Neuronal stem cell (in vitro differentiated cells): ENCODE measurements around the gene MGAT1.
"Not testable (repeated sequence)": the region's sequence is repeated elsewhere in the genome, so short reads cannot be mapped to it uniquely, and the experiment has no call there.

Experiments used
- DNase-seq: peaks from one replicate; pipeline ENCODE4 v3.0.0-alpha.2; 2013; ENCODE audit warnings: low spot score
- H2AFZ ChIP-seq: one replicate; pipeline ENCODE4 v1.6.1; 2013; ENCODE audit warnings: mild to moderate bottlenecking, low read length, inconsistent platforms
- H2AK5ac ChIP-seq: 2 replicates; pipeline ENCODE4 v1.6.1; 2013; ENCODE audit warnings: low read depth, mild to moderate bottlenecking, inconsistent platforms, low read length, moderate library complexity, mixed read lengths
- H2BK120ac ChIP-seq: 2 replicates; pipeline ENCODE4 v1.6.1; 2013; ENCODE audit warnings: low read depth, mild to moderate bottlenecking, inconsistent platforms, low read length, moderate library complexity, mixed read lengths
- H2BK12ac ChIP-seq: one replicate; pipeline ENCODE4 v1.6.1; 2013; ENCODE audit warnings: low read length, inconsistent platforms
- H2BK15ac ChIP-seq: 2 replicates; pipeline ENCODE4 v1.6.1; 2013; ENCODE audit warnings: mild to moderate bottlenecking, low read length, inconsistent platforms, mixed read lengths
- H2BK5ac ChIP-seq: one replicate; pipeline ENCODE4 v1.6.1; 2013; ENCODE audit warnings: inconsistent platforms, mild to moderate bottlenecking, low read length, moderate library complexity
- H3K14ac ChIP-seq: one replicate; pipeline ENCODE4 v1.6.1; 2013; ENCODE audit warnings: low read length, inconsistent platforms
- H3K18ac ChIP-seq: 2 replicates; pipeline ENCODE4 v1.6.1; 2013; ENCODE audit warnings: low read length, inconsistent platforms
- H3K23ac ChIP-seq: 2 replicates; pipeline ENCODE4 v1.6.1; 2013; ENCODE audit warnings: low read depth, mild to moderate bottlenecking, mixed read lengths, low read length, inconsistent platforms; ENCODE audit not compliant: poor library complexity
- H3K27ac ChIP-seq: replicated peaks from 3 replicates; pipeline ENCODE4 v1.5.1; 2013; ENCODE audit warnings: low read length, inconsistent platforms
- H3K27me3 ChIP-seq, 3 experiments: 2 replicates each; pipeline ENCODE4 v1.6.1; 2013; ENCODE audit warnings: low read length in 3 of 3, mild to moderate bottlenecking in 2 of 3, inconsistent platforms in 1 of 3, low read depth in 1 of 3, mixed read lengths in 1 of 3, moderate library complexity in 1 of 3; ENCODE audit not compliant: control insufficient read depth in 3 of 3, insufficient read depth in 3 of 3
- H3K36me3 ChIP-seq, 2 donors: replicated peaks in 1 of 2; 2 replicates each; pipeline ENCODE4 v1.6.1; 2013; ENCODE audit warnings: low read length in 2 of 2; ENCODE audit not compliant: control insufficient read depth in 2 of 2, insufficient read depth in 2 of 2
- H3K4ac ChIP-seq: 2 replicates; pipeline ENCODE4 v1.6.1; 2013; ENCODE audit warnings: inconsistent platforms, mild to moderate bottlenecking, low read length, moderate library complexity
- H3K4me1 ChIP-seq, 2 donors: 1 replicate in 1 of 2; 2 replicates in 1 of 2; pipeline ENCODE4 v1.6.1; 2013; ENCODE audit warnings: low read length in 2 of 2, low read depth in 1 of 2; ENCODE audit not compliant: control insufficient read depth in 2 of 2, insufficient read depth in 1 of 2
- H3K4me2 ChIP-seq: one replicate; pipeline ENCODE4 v1.6.1; 2013; ENCODE audit warnings: mild to moderate bottlenecking, low read length, inconsistent platforms; ENCODE audit not compliant: insufficient read depth, poor library complexity, severe bottlenecking
- H3K4me3 ChIP-seq, 2 donors: 2 replicates each; pipeline ENCODE4 v1.5.1; 2013; ENCODE audit warnings: low read length in 2 of 2, mild to moderate bottlenecking in 2 of 2, inconsistent platforms in 1 of 2, moderate library complexity in 1 of 2
- H3K79me1 ChIP-seq: one replicate; pipeline ENCODE4 v1.6.1; 2013; ENCODE audit warnings: low read depth, mild to moderate bottlenecking, inconsistent platforms, low read length, moderate library complexity
- H3K9ac ChIP-seq: one replicate; pipeline ENCODE4 v1.6.1; 2013; ENCODE audit warnings: mild to moderate bottlenecking, low read depth, low read length, inconsistent platforms; ENCODE audit not compliant: poor library complexity
- H3K9me3 ChIP-seq, 2 donors: replicated peaks in 1 of 2; 2 replicates each; pipeline versions ENCODE3 to v1.6.1; 2013; ENCODE audit warnings: low read length in 2 of 2, mild to moderate bottlenecking in 2 of 2, inconsistent platforms in 1 of 2, low read depth in 1 of 2, mixed read lengths in 1 of 2, moderate library complexity in 1 of 2; ENCODE audit not compliant: control insufficient read depth in 2 of 2, insufficient read depth in 1 of 2
- H4K8ac ChIP-seq: one replicate; pipeline ENCODE4 v1.6.1; 2013; ENCODE audit warnings: low read depth, mild to moderate bottlenecking, inconsistent platforms, low read length, moderate library complexity
- H4K91ac ChIP-seq: one replicate; pipeline ENCODE4 v1.6.1; 2013; ENCODE audit warnings: low read length, low read depth, mild to moderate bottlenecking, inconsistent platforms; ENCODE audit not compliant: poor library complexity
- WGBS, 2 donors: extraction: QIAGEN DNeasy Blood & Tissue Kit; methylation state at CpG; one replicate each; pipeline ENCODE4 v1.1.7; 2013; ENCODE audit warnings: missing lambda C conversion rate in 2 of 2, mixed read lengths in 1 of 2; ENCODE audit not compliant: insufficient read length in 2 of 2, insufficient replicate concordance in 1 of 2; ENCODE audit errors: extremely low coverage in 2 of 2; 5-methylcytosine and 5-hydroxymethylcytosine counted together

Gene MGAT1

DNA sequence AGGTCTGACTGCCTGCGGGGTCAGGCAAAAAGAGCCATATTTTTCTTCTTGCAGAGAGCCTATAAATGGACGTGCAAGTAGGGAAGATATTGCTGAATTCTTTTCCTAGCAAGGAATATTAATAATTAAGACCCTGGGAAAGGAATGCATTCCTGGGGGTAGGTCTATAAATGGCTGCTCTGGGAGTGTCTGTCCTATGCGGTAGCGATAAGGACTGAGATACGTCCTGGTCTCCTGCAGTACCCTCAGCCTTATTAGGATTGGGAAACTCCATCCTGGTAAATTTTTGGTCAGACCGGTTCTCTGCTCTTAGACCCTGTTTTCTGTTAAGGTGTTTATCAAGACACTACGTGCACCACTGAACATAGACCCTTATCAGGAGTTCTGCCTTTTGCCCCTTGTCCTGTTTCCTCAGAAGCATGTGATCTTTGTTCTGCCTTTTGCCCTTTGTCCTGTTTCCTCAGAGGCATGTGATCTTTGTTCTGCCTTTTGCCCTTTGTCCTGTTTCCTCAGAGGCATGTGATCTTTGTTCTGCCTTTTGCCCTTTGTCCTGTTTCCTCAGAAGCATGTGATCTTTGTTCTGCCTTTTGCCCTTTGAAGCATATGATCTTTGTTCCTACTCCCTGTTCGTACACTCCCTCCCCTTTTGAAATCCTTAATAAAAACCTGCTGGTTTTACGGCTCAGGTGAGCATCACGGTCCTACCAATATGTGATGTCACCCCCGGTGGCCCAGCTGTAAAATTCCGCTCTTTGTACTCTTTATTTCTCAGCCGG is 26.3 kb upstream of the MGAT1 start:
- H3K23ac ChIP-seq, H2AK5ac ChIP-seq, H3K79me1 ChIP-seq, H3K18ac ChIP-seq, H2BK12ac ChIP-seq, H4K91ac ChIP-seq, H3K4me3 ChIP-seq, H2BK5ac ChIP-seq, H3K4ac ChIP-seq, DNase-seq, H3K36me3 ChIP-seq, H3K27ac ChIP-seq, H3K4me1 ChIP-seq, H2AFZ ChIP-seq, H2BK15ac ChIP-seq, H3K4me2 ChIP-seq, H4K8ac ChIP-seq, H3K14ac ChIP-seq, H2BK120ac ChIP-seq, H3K9ac ChIP-seq: not testable (repeated sequence)
- peaks cover 0 to 13% (median 0%) of the 10 kb centered on the region in 3 experiments for H3K27me3 ChIP-seq
- H3K9me3 ChIP-seq, result peaks cover 10 to 23% of the 10 kb centered on the region in 2 donors
- no CpG with 5 or more reads among the region's 13 CpGs for WGBS, 2 donors

DNA sequence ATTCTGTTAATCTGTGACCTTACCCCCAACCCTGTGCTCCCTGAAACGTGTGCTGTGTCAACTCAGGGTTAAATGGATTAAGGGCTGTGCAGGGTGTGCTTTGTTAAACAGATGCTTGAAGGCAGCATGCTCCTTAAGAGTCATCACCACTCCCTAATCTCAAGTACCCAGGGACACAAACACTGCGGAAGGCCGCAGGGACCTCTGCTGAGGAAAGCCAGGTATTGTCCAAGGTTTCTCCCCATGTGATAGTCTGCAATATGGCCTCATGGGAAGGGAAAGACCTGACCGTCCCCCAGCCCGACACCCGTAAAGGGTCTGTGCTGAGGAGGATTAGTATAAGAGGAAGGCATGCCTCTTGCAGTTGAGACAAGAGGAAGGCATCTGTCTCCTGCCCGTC is 24.8 kb upstream of the MGAT1 start:
- not testable (repeated sequence) for H4K91ac ChIP-seq, H2AFZ ChIP-seq, H3K4me2 ChIP-seq, H3K4ac ChIP-seq, DNase-seq, H3K23ac ChIP-seq, H3K4me3 ChIP-seq, H2BK12ac ChIP-seq, H2BK120ac ChIP-seq, H4K8ac ChIP-seq, H2AK5ac ChIP-seq, H2BK15ac ChIP-seq, H3K18ac ChIP-seq, H3K36me3 ChIP-seq, H3K4me1 ChIP-seq, H3K27ac ChIP-seq, H3K79me1 ChIP-seq, H2BK5ac ChIP-seq, H3K9ac ChIP-seq, H3K14ac ChIP-seq
- WGBS, 2 donors, result no CpG with 5 or more reads among the region's 7 CpGs
- H3K27me3 ChIP-seq, result peaks cover 0 to 17% (median 0%) of the 10 kb centered on the region in 3 experiments
- peaks cover 10 to 23% of the 10 kb centered on the region in 2 donors for H3K9me3 ChIP-seq

DNA sequence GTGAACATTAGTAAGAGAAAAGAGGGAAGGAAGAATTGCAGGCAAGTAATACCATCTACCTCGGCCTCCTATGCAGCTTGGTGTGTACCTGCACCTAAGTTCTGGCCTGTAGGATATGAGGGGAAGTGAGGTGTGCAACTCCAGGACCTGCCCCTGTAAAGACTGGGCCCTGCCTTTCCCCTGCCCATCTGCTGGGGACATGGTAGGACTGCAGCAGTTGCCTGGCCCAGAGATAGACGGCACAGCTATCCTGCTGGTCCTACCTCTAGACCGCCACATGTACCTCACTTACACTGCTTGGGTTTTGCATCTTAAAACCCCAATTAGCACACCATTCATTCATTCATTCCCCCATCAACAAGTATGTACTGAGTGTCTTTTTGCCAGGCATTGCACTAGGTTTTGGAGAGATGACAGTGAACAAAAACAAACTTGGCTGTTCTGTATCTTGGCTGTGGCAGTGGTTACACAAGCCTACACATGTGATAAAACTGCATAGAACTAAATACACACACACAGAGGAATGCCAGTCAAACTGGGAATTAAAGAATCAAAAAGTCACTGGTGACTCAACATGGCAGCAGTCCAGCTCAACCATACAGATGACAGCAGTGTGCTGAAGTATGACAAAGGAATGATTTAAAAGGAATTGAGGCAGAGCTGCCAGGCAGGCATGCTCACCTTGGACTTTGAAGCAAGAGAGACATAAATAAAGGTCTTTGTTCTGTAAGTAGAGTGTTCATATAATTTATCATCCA is 23.3 kb upstream of the MGAT1 start:
- Histone ChIP-seq H2AFZ (no peak overlapping the region), H3K27ac (no peak overlapping the region), H3K23ac (no peak overlapping the region), H3K4me3 (no peak overlapping the region), H3K27me3 (peaks cover 0 to 5% (median 0%) of the 10 kb centered on the region in 3 experiments), H3K9ac (no peak overlapping the region), H3K9me3 (peaks cover 10 to 18% of the 10 kb centered on the region in 2 donors), H2AK5ac (no peak overlapping the region), H2BK5ac (no peak overlapping the region), H3K4me1 (peaks cover 0 to 3% of the 10 kb centered on the region in 2 donors), H2BK15ac (no peak overlapping the region), H2BK120ac (no peak overlapping the region), H3K4ac (no peak overlapping the region), H3K36me3 (peaks cover 0 to 3% of the 10 kb centered on the region in 2 donors), H4K8ac (no peak overlapping the region), H3K79me1 (no peaks in the 10 kb centered on the region), H4K91ac (no peak overlapping the region), H2BK12ac (no peak overlapping the region), H3K14ac (no peak overlapping the region), H3K4me2 (no peak overlapping the region), H3K18ac (peak overlapping the region; percentile 11)
- DNase-seq, result no peak
- no CpG with 5 or more reads among the region's 3 CpGs for WGBS, 2 donors
